Mesenteric fat pad (tissue), 1 donor: ENCODE measurements around the gene ATL1. TPM values are rescaled to one million over a fixed set of nuclear protein-coding genes. Genes with fewer than 3 reads are reported as not detected.
"Not testable (repeated sequence)": the region's sequence is repeated elsewhere in the genome, so short reads cannot be mapped to it uniquely, and the experiment has no call there.

Source experiments
- DNase-seq: peaks from one replicate; pipeline ENCODE4 v3.0.0-alpha.2; 2020; ENCODE audit warnings: low spot score
- total RNA-seq: library from RNA; stranded (reverse); fragmentation: NEBNext Ultra II Directional; extraction: Animal tissue kit (Norgen Biotek cat#: 25700); gene quantifications from one replicate; pipeline ENCODE4 v1.2.1, GENCODE V29; 2021
- donor health status: DM: yes; HTN: yes; CAD: no.

Gene ATL1
- total RNA-seq, 1 donor from 2014 or later = 3.6 TPM

DNA sequence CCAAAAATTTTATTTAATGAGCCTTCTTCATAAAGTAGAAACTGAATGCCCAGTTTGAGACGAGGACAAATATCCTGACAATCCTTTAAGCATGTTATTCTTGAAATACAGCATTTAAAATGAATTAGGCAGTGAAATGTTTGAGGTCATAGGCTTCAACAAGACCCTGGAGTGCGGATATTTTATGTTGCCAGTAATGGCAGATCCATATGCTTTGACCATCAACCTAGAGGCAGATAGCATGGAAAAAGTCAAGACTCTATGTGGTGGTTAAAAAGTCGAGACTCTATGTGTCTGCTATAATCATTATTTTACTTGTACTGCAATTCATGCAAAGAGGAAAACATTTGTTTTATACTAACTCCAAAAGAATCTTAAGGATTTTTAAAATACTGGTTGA, 25.5 kb upstream of the ATL1 start:
- DNase-seq = no peak

DNA sequence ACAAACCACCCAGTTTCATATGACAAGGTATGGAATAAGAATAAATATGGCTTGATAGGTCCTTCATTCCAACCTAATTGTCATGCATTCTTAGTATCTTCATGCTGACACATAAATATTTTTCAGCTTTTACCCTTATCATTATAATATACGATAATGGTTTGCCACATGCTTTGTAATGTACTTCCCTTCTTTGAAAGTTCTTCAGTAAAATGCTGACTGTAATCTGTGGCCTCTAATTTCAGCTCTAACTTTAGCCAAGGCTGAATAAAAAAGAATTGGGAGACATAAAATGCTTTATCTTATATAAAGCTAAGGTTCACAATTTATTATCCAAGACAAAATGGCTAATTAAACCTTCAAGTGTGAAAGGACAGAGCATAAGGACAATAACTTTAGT, 24.9 kb upstream of the ATL1 start:
- no peak for DNase-seq

DNA sequence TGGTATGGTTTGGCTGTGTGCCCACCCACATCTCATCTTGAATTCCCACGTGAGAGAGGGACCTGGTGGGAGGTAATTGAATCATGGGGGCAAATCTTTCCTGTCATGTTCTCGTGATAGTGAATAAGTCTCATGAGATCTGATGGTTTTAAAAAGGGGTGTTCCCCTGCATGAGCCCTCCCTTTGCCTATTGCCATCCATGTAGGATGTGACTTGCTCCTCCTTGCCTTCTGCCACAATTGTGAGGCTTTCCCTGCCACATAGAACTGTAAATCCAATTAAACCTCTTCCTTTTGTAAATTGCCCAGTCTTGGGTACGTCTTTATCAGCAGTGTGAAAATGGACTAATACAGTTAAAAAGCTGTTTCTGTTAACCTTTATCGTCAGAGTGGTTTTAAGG, 21.9 kb upstream of the ATL1 start:
- DNase-seq = not testable (repeated sequence)

DNA sequence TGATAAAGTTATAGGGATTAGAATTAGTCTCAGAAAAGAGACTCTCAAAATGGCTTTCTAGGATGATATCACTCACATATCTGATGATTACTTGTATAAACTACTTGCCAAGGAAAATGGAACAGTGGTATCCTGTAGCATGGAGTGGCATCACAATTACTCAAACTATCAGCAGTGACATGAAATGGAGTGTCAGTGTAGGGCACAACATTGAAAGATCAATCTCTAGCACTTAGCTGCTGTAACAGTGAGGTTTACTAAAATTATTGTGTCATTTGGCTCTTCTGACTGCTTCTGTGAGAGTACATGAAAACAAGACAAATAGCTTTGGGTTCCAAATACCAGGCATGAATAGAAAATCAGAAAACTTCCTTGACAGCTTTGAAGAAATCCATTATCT, 20.9 kb upstream of the ATL1 start:
- no peak for DNase-seq

DNA sequence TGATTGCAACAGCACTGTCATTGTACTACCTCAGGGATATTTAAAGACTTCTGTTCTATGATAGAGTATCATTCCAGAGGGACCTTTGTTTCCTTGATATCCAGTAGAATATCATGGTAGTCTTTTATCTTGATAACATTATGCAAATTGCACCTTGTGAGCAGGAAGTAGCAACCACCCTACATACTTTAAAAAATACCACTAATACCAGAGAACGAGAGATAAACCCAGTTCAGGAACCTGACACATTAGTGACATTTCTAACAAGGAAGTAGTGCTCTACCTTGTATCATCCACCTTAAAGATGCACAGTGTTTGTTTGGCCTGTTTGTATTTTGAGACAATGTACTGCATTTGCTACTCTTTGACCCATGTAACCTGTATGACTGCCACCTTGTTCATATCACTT, 18.8 kb upstream of the ATL1 start:
- no peak for DNase-seq

DNA sequence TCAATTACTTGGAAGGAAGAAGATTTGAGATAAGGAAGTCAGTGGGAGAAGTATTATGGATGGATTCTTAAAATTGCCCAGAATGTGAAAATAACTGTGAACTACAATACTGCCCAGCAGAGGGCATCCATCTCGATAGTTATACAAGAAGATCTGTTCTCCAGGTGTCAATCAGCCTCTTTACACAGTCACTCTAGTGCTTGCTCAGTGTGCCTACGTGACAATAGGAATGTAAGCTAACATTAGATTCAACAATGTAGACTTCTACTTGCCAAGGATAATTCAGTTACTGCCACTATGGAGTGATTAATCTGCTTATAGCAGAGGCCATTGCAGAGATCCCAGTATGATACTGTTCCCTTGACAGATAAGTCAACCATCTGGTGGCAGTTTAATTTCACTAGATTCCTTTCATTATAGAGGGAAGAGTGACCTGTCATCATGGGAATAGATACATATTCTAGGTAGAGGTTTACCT, 17.0 kb upstream of the ATL1 start:
- DNase-seq = no peak

DNA sequence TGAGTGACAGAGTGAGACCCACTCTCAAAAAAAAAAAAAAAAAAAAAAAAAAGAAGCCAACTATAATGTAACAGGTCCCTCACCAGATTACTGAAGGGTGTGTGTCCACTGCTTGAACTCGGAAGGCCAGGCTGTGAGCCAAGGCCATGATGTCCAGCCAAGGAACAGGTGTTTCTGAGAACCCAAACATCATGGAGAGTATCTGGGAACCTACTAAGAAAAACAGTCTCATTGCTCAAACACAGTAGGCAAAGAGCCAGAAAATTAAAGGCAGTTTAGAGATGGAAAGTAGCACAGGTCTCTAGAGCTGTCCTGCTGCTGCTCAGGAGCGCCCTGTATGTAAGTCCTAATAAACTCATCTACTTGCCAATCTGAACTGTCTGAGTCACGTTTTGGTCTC, 15.0 kb upstream of the ATL1 start:
- DNase-seq = no peak

DNA sequence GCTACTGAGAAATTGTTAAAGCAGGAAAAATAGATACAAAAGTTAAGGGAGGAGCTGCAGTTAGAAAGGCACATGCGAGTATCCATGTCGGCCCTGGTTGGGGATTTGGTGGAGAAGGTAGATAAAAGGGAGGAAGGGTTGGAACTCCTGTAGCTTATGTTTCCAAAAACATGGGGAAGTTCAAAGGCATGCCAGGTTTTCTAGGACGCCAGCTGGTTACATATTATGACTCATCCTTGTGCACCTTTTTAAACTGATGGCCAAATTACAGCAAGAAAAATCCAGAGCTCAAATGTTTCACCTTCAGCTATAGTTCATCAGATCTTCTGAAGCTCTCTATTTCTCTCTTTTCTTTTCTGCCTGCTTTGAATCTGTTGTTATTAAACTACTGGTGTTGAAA, 14.3 kb upstream of the ATL1 start:
- DNase-seq = no peak

DNA sequence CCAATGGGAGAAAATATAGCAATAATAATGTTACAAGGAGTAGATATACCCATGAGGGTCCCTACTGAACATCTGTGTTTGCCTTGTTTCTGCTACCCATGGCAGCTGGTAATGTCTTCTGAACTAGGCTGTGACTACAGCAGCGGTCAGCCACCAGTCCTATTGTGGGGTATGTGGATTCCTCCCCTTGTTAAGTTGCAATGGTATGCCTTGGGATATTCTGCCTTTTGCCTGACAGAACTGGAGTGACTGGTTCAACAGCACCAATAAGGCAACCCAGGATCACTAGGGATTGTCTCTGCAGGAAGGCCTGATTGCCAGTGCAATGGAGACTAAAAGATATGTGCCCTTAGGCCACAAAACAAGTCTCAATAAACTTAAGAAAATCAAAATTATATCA, 9.7 kb upstream of the ATL1 start:
- DNase-seq = no peak

DNA sequence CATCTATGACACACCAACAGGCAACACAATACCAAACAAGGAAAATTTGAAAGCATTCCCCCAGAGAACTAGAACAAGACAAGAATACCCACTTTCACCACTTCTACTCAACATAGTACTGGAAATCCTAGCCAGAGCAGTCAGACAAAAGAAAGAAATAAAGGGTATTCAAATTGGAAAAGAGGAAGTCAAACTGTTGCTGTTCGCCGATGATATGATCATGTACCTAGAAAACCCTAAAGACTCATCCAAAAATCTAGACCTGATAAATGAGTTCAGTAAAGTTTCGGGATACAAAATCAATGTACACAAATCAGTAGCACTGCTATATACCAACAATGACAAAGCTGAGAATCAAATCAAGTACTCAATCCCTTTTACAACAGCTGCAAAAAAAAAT, 8.1 kb upstream of the ATL1 start:
- DNase-seq = no peak

DNA sequence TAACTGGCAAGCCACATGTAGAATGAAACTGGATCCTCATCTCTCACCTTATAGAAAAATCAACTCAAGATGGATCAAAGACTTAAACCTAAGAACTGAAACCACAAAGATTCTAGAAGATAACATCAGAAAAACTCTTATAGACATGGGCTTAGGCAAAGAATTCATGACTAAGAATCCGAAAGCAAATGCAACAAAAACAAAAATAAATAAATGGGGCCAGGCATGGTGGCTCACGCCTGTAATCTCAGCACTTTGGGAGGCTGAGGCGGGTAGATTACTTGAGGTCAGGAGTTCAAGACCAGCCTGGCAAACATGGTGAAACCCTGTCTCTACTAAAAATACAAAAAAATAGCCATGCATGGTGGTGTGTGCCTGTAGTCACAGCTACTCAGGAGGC, 7.1 kb upstream of the ATL1 start:
- DNase-seq = not testable (repeated sequence)

DNA sequence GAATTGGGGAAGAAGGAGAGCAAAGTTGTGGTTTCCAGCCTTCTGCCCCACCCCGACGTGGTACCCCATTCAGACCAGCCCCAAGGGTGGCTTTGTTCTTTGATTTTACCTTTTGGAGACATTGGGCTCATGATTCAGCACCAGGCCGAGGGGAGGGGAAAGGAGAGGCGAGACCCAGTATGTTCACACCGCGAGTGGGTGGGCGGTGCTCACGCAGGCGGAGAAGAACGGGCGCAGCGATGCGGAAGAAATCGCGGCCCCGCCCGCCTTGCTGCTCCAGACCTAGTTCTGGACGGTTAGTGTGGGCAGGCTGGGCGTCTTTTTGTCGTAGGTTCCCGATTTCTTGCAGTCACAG, 963 bp downstream of the ATL1 start:
- no peak for DNase-seq

DNA sequence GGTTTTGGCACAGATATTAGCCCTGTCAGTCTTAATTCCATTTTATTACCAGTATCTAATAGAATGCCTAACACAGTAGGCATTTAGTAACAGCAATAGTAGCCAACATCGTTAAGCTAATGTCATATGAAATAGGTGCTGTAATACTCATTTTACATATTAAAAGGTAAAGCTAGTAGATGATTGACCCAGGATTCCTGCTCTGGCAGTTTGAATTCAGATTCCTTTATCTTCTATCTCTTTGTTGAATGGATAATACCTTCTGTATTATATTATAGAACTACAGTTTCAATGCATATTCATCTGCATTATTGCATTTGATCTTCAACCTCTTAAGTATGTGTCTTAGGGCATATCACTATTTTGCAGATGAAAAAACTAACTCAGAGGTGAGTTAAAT, 2.9 kb downstream of the ATL1 start:
- DNase-seq = no peak

DNA sequence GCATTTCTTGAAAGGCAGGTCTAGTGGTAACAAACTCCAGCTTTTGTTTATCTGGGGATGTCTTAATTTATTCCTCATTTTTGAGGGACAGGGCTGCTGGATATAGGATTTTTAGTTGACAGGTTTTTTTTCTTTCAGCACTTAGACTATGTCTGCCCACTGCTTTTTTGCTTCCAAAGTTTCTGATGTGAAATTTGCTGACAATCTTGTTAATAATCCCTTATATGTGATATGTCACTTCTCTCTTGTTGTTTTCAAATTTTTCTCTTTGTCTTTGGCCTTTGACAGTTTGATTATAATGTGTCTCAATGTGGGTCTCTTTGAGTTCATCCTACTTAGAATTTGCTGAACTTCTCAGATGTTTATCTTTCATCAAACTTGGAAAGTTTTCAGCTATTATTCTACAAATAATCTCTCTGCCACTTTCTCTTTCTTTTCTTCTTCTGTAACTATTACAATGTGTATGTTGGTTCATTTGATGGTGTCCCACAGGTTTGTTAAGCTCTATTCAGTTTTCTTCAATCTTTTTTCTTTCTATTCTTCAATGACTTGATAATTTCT, 9.8 kb downstream of the ATL1 start:
- no peak for DNase-seq

DNA sequence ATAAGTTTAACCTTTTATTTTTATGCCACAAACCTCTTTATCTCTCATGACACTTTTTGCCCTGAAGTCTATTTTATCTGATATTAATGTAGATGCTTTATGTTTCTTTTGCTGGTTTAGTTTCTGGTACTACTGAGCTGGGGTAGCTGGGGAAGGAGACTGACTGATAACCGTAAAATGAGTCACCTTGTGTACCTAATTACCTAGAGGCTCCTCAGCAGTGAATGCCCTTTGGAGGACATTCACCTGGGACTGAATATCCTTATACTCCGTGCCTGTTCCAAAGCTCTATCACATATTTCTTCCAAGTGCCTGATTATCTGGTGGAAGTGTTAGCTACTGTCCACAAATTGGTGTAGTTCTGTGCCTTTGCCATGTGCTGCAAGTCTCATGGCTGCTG, 13.9 kb downstream of the ATL1 start:
- no peak for DNase-seq

DNA sequence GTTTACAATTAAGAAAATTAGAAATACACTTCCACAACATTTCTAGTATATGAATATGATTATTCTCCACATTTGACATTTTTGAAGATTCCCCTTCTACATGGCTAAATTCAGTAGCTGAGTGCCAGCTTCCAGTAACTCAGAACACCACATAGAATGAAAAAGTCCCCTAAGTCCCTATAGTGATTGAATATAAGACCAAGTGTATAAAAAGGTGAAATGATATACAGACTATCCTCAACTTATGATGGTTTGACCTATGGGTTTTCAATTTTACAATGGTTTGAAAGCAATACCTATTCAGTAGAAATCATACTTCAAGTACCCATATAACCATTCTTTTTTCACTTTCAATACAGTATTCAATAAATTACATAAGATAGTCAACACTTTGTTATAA, 15.8 kb downstream of the ATL1 start:
- DNase-seq = no peak

DNA sequence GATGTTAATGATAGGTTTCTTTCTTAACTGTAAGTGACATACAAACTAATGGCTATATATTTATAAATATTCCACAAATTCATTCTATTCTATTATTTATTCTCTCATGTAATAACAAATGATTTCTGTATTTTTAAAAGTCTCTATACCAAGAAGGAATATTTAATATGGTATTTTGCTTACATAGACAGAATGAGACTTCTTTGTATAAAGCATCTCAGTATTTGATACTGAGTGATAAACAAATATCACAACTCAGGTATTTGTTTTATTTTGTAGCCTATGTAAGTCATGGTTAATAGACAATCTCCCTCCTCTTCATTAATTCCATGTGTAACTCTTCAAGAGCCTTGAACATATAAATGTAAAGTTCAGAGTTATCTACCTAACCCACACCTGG, 18.0 kb downstream of the ATL1 start:
- DNase-seq = no peak

DNA sequence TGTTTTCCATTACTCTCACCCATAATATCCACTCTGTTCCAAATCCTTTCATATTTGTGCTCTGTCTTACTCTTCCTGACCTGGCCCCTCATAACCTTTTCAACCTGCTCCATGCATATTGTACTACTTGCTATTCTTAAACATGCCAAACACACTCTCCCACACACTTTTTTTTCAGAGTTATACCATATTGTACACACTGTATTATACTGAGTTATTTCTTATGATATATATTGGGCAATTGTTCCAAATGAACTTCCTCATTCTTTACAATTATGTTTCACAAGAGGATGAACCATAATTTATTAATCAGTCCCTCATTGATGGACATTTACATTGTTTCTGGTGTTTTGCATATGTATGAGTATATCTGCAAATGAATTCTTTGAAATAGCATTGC, 18.5 kb downstream of the ATL1 start:
- no peak for DNase-seq

DNA sequence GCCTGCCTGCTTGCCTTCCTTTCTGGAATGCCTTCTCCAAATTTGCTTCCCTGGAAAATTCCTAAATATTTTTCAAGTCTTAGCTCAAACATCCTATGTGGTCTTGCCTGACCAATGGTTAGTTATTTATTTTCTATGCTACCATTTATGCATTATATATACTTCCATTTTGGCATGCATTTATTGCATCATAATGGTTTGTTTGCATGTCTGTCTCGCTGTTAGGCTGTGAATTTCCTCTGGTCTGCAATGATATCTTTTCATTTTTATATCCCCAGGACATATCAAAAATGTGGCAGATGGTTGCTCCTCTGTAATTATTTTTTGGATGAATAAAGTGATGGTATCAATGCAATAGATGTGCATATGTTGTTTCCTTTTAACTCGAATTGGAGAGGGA, 30.5 kb downstream of the ATL1 start:
- no peak for DNase-seq

DNA sequence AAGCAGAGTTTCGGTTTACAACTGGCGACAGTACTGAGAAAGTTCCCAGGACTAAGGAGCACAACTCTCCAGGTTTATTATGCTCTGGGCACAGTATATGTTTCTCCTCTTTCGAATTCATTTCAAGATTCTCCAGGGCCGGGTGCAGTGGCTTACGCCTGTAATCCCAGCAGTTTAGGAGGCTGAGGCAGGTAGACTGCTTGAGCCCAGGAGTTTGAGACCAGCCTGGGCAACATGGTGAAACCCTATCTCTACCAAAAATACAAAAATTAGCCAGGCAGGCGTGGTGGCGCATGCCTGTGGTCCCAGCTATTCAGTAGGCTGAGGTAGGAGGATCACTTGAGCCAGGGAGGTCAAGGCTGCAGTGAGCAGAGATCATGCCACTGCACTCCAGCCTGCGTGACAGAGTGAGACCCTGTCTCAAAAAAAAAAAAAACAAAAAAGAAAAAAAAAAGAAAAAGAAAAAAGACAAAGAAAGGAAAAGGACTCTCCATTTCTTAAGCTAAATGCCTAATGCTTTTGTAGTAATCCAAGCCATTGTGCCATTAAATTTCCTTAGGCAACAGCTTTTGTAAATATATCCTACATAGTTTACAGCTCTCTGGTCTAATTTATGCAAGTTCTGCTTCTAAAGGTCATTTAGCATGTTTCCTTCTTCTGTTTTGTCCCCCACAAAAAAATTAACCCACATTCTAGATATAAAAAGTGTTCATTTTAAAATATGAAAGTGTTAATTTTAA, 34.8 kb downstream of the ATL1 start:
- DNase-seq = no peak

DNA sequence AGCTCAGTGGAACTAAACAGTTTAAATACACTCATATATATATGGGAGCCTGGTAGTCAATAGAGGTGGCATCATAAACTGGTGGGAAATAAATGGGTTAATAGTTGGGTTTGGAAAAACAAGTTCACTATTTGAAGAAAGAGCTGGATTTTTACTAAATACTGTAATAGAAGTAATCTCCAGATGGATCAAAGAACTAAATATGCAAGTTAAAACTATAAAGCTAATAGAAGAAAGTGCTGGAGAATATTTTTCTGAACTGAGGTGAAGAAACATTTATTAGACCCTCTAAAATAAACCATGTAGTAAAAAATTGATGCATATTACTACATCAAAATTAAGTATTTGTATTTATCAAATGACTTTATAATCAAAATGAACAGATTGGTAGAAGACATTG, 38.8 kb downstream of the ATL1 start:
- no peak for DNase-seq

DNA sequence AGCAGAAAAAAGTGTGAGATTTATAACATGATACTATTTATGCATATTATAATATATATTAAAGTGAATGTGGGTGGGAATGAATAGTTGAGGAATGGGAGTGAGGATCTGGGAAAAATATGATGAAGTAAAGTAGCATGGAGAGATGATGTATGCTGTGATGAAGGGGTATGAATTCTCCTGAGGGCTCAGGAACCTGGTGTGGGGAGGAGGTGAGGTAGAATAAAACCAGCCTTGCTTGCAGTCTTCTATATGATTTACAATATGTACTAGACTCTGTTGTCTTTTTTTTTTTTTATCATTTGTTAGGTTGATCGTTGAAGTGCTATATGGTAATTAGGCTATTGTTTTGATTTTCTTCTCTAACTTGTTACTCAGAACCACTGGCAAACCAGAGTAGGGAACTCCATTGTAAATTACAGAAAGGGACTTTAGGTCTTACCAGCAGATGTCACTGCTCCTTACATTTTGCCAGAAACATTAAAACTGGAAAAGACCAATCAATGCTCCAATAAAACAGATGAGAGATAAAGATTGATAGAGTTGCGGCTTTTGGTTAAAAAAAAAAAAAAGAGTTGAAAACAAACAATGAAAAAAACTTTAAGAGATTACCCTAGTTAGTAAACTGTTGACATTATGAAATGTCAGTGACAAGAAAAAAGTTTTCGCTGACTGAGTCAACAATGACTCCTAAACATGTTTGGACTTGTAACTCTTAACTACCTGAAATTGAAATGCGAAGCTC, 39.9 kb downstream of the ATL1 start:
- no peak for DNase-seq

DNA sequence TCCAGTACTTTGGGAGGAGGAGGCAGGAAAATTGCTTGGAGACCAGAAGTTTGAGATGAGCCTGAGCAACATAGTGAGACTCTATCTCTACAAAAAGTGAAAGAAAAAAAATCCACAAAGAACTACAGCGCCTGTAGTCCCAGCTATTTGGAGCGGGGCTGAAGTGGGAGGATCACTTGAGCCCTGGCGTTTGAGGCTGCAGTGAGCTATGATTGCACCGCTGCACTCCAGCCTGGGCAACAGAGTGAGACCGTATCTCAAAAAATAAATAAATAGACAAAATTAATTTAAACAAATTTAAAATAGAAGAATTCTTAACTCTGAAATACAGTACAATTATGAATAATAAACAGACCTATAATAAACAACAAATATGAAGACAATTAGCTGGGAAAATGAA, 40.9 kb downstream of the ATL1 start:
- no peak for DNase-seq
